HG03521 (cell line): ENCODE measurements around the gene PANX2.

Experiments
- ATAC-seq: cut with Tn5 transposase; IDR thresholded peaks from one replicate; pipeline ENCODE4 v1.9.1; 2021; ENCODE audit warnings: mild to moderate bottlenecking, moderate library complexity; ENCODE audit not compliant: unreplicated experiment

PANX2 gene

GRCh38 chr22:50226063-50226874, 55.7 kb downstream of the PANX2 start:
- ATAC-seq: no peak

DNA sequence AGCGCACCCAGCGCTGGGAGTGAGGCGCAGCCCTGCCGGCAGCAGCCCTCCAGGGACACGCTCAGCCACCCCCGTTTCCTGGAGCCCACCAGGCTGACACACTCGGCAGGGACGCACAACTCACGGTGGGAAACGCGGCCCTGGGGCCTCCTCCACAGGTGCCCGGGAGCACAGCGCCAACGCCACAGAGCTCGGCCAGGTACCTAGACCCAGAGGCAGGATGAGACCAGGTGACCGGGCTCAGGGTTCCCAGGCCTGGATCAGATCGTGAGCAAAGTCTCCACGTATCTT, 56.3 kb downstream of the PANX2 start:
- no peak for ATAC-seq

GRCh38 chr22:50227579-50228215, 57.2 kb downstream of the PANX2 start:
- no peak for ATAC-seq

DNA sequence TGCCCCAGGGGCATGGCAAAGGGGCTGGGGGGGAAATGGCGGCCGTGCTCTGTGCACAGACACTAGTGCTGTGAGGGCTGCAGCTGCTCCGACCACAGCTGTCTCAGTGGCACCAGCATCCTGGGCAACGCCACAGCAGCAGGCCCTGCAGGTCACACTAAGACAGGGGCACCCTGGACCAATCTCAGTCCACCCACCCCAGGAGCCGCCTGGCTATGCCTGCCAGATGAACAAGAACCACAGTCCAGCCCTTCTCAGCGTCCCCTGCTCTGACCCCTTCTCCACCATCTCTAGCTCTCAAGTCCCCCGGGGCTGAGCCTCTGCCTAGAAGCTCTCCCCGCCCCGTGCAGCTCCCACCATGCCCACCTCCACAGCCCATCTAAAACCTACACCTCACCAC, 57.8 kb downstream of the PANX2 start:
- ATAC-seq: no peak

- no peak for ATAC-seq
These were observed 58.8 kb downstream of the PANX2 start for GRCh38 chr22:50229370-50229769.
